HG02981 (cell line): ENCODE measurements around the gene HIPK2.

Experiments
- ATAC-seq: cut with Tn5 transposase; IDR thresholded peaks from one replicate; pipeline ENCODE4 v1.9.1; 2021; ENCODE audit warnings: mild to moderate bottlenecking, moderate library complexity; ENCODE audit not compliant: unreplicated experiment

The HIPK2 gene

GRCh38 chr7:139777948-139778841, at the start of gene HIPK2:
Gene HIPK2, minus strand, starts transcription at chr7:139777998. Its CDS starts 375 bp downstream, at chr7:139777623.
- ATAC-seq: peak; percentile 59

- no peak for ATAC-seq
These were observed 49.2 kb upstream of the HIPK2 start for GRCh38 chr7:139827042-139827441.

GRCh38 chr7:139825666-139826290, 48.0 kb upstream of the HIPK2 start:
- ATAC-seq: no peak

GRCh38 chr7:139823959-139824521, 46.2 kb upstream of the HIPK2 start:
- no peak for ATAC-seq

GRCh38 chr7:139822855-139823254, 45.1 kb upstream of the HIPK2 start:
- no peak for ATAC-seq

GRCh38 chr7:139821349-139822105, 43.7 kb upstream of the HIPK2 start:
- no peak for ATAC-seq

- ATAC-seq: no peak
These were observed 42.3 kb upstream of the HIPK2 start for GRCh38 chr7:139820089-139820488.

GRCh38 chr7:139817249-139817648, 39.5 kb upstream of the HIPK2 start:
- no peak for ATAC-seq

GRCh38 chr7:139813689-139814088, 35.9 kb upstream of the HIPK2 start:
- ATAC-seq: no peak

GRCh38 chr7:139813151-139813550, 35.4 kb upstream of the HIPK2 start:
- no peak for ATAC-seq

- ATAC-seq: no peak
These were observed 33.3 kb upstream of the HIPK2 start for GRCh38 chr7:139811066-139811465.

GRCh38 chr7:139808846-139809442, 31.1 kb upstream of the HIPK2 start:
- no peak for ATAC-seq

- no peak for ATAC-seq
These were observed 30.6 kb upstream of the HIPK2 start for GRCh38 chr7:139808427-139808826.

GRCh38 chr7:139807009-139807408, 29.2 kb upstream of the HIPK2 start:
- no peak for ATAC-seq

GRCh38 chr7:139804571-139804970, 26.8 kb upstream of the HIPK2 start:
- ATAC-seq: no peak

GRCh38 chr7:139799586-139799985, 21.8 kb upstream of the HIPK2 start:
- ATAC-seq: no peak

- ATAC-seq: no peak
These were observed 21.1 kb upstream of the HIPK2 start for GRCh38 chr7:139798892-139799291.

- no peak for ATAC-seq
These were observed 20.4 kb upstream of the HIPK2 start for GRCh38 chr7:139798221-139798620.

GRCh38 chr7:139797607-139798006, 19.8 kb upstream of the HIPK2 start:
- no peak for ATAC-seq

- ATAC-seq: no peak
These were observed 13.5 kb upstream of the HIPK2 start for GRCh38 chr7:139791316-139791715.

- ATAC-seq: no peak
These were observed 6.8 kb upstream of the HIPK2 start for GRCh38 chr7:139784648-139785047.
